Measurements from ENCODE around the gene CAMTA1.

GRCh38 chr1:7207875-7208646 lies 422.8 kb downstream of the CAMTA1 start:
- no peak for TF ChIP-seq RARB (CRISPR knock-in tag; IDR thresholded peaks at IDR 0.05)
- TF ChIP-seq CSDC2 (CRISPR knock-in tag; IDR thresholded peaks at IDR 0.05): no peak
- TF ChIP-seq SNAI2 (CRISPR knock-in tag; IDR thresholded peaks at IDR 0.05): no peak
- TF ChIP-seq ESRRG (CRISPR knock-in tag; IDR thresholded peaks at IDR 0.05): no peak
- no peak for TF ChIP-seq ZNF8 (CRISPR knock-in tag; IDR thresholded peaks at IDR 0.05)
- no peak for TF ChIP-seq GLIS3 (CRISPR knock-in tag; IDR thresholded peaks at IDR 0.05)
- TF ChIP-seq PATZ1 (CRISPR knock-in tag; IDR thresholded peaks at IDR 0.05; ENCODE audit: borderline replicate concordance): no peak
- TF ChIP-seq ZFP3 (CRISPR knock-in tag; IDR thresholded peaks at IDR 0.05): no peak
- TF ChIP-seq ZC3H10 (CRISPR knock-in tag; IDR thresholded peaks at IDR 0.05): no peak
- no peak for TF ChIP-seq ZFP30 (CRISPR knock-in tag; IDR thresholded peaks at IDR 0.05)
- no peak for TF ChIP-seq OSR1 (CRISPR knock-in tag; IDR thresholded peaks at IDR 0.05)
- TF ChIP-seq TSHZ2 (CRISPR knock-in tag; IDR thresholded peaks at IDR 0.05): no peak
